Measurements from ENCODE around the gene STMN3.
"Not testable (repeated sequence)": the region's sequence is repeated elsewhere in the genome, so short reads cannot be mapped to it uniquely, and the experiment has no call there.

The STMN3 gene

DNA sequence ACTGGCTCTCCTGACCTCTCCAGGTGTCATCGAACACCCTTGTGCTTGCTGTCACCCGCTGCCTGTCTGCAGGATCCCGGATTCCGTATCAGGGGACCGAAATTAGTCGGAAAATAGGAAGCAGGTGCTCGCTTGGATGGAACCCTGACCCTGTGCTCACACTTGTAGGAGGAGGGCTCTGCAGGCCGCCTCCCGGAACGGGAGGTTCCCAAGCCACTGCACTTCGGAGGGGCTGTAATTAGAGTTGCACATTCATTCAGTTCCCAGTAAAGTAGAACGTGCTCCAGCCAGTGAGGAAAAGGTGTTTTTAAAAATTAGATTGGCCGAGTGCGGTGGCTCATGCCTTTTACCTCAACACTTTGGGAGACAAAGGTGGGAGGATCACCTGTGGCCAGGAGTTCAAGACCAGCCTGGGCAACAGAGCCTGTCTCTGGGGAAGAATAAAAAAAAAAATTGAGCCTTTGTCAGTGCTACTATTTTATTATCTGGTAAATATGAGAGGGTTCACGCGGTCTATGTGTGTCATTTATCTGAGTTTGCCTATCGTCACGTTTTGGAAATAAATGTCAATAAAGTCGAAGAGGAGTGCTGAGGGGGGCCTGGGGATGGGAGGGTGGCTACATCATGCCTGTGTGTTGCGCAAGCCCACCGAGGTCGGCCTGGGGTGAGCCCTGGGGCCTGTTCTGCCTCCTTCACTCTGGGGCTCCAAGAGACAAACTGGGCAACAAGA is 24.8 kb downstream of the STMN3 start:
- no peak for DNase-seq

DNA sequence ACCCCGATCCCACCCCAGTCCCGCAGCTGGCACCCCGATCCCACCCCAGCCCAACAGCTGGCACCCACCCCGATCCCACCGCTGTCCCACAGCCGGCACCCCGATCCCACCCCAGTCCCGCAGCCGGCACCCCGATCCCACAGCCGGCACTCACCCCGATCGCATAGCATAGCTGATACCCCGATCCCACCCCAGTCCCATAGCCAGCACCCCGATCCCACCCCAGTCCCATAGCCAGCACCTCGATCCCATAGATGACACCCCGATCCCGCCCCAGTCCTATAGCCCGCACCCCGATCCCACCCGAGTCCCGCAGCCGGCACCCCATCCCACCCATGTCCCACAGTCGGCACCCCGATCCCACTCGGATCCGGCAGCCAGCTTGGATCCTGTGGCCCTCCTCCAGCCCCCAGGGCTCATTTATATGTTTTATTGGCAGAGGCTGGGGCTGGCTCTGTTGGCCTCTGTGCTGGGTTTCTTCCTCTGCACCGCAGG is 25.4 kb downstream of the STMN3 start:
- no peak for DNase-seq

- DNase-seq = peak; percentile 62
Measured at GRCh38 chr20:63627129-63627750, 26.0 kb downstream of the STMN3 start.

DNA sequence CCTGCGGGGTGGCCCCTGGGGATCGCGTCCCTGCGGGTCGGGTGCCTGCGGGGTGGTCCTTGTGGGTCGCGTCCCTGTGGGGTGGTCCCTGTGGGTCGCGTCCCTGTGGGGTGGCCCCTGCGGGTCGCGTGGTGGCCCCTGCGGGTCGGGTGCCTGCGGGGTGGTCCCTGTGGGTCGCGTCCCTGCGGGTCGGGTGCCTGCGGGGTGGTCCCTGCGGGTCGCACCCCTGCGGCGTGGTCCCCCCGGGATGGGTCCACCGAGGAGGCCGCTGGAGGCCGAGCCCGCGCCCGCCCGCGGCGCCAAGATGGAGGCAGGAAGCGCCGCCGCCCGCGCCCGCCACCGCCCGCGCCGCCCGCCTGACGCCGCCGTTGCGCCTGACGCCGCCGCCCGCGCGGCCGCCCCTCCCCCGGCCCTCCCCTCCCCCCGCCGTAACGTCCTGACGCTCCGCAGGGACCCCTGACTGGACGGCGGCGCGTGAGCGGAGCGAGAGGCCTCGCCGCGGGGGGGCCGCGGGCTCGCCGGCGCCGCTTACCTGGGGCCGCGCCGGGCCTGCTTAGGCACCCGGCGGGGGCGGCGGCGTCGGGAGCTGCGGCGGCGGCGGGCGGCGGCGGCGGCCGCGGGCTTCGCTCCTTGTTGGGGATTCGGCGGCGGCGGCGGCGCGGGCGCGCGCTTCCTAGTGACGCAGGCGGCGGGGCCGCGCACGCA is 26.6 kb downstream of the STMN3 start, which contains the start of gene GMEB2:
GMEB2 (minus strand) TSS at position 678 of the 705 bp plus-strand sequence. CDS start 7,704 bp downstream, outside the sequence.
- no peak for DNase-seq

- DNase-seq = no peak
Measured at GRCh38 chr20:63625771-63626423, 27.3 kb downstream of the STMN3 start.

- no peak for DNase-seq
Measured at GRCh38 chr20:63624486-63624885, 28.7 kb downstream of the STMN3 start.

GRCh38 chr20:63622732-63623131 is 30.5 kb downstream of the STMN3 start:
- no peak for DNase-seq

DNA sequence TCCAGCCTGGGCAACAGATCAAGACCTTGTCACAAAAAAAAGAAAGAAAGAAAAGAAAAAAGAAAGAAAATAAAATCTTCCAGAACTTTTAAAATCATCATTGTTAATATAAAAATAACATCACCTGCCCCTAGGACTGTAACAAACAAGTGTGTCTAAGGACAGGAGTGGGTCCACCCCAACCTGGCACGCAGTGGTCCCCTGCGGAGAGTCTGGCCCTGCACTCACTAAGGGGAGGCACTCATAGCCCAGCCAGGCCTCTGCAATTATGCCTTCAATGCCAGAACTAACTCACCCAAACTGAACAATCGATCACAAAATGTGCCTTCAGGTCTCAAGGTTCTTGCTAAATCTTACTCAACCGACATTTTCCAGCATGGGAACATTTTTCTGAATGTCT is 31.1 kb downstream of the STMN3 start:
- DNase-seq = no peak

DNA sequence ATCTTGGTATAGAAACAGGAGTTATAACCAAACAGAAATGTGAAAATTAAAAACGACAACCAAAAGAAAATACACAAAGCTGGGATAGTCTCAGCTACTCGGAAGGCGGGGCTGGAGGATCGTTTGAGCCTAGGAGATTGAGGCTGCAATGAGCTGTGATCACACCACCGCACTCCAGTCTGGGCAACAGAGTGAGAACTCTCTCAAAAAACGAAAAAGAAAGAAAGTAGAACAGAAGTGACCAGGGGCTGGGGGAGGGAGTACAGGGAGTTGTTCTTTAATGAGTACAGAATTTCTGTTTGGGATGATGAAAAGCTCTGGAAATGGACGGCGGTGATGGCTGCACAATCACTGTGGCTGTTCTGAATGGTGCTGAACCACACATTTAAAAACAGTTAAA is 32.2 kb downstream of the STMN3 start:
- no peak for DNase-seq

- no peak for DNase-seq
Measured at GRCh38 chr20:63619505-63619904, 33.7 kb downstream of the STMN3 start.

GRCh38 chr20:63619086-63619485 is 34.1 kb downstream of the STMN3 start:
- DNase-seq = no peak

GRCh38 chr20:63618291-63618980 is 34.8 kb downstream of the STMN3 start:
- no peak for DNase-seq

DNA sequence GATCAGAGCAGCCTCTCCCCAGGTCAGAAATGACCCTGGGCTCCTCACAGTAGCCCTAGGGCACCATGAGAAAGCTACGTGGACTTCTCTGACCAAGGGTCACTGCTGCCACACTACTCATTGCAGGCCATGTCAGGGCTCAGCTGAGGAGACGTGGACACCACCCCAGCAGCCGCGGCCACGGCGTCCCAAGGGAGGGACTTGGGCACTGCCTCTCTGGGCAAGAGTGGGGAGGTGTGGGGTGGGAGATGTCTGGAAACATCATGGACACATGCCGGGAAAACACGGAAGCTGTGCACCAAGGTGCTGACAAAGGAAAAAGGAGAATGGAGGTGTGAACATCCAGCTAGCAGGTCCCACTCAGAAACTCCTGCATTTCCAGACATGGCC is 35.4 kb downstream of the STMN3 start:
- no peak for DNase-seq

DNA sequence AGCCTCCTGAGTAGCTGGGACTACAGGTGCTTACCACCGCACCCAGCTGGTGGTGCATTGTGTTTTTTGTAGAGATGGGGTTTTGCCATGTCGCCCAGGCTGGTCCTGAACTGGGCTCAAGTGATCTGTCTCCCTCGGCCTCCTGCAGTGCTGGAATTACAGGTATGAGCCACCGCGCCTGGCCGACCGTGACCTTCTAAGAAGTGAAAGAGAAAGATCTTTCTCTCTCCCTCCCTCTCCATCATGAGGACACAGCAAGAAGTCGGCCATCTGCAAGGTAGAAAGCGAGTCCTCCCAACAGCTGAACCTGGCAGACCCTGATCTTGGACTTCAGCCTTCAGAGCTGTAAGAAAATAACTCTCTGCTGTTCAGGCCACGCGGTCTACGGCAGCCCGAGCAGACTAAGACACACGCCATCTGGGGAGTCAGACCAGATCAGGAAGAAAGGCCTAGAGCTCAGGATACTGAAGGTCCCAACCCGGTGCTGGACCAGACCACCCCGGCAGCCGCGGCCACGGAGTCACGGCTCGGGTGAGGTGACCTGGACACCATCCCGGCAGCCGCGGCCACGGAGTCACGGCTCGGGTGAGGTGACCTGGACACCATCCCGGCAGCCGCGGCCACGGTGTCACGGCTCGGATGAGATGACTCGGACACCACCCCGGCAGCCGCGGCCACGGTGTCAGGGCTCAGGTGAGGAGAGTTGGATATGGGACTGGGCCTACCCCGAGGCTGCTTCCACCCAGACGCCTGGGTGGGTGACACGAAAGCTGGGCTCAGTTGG is 35.9 kb downstream of the STMN3 start:
- DNase-seq = no peak

- DNase-seq = not testable (repeated sequence)
Measured at GRCh38 chr20:63613863-63614594, 39.2 kb downstream of the STMN3 start.

- no peak for DNase-seq
Measured at GRCh38 chr20:63612276-63612931, 40.8 kb downstream of the STMN3 start.

GRCh38 chr20:63611646-63612045 is 41.6 kb downstream of the STMN3 start:
- no peak for DNase-seq

GRCh38 chr20:63610581-63611435 is 42.4 kb downstream of the STMN3 start:
- DNase-seq = no peak

GRCh38 chr20:63606686-63607085 is 46.5 kb downstream of the STMN3 start:
- DNase-seq = no peak

DNA sequence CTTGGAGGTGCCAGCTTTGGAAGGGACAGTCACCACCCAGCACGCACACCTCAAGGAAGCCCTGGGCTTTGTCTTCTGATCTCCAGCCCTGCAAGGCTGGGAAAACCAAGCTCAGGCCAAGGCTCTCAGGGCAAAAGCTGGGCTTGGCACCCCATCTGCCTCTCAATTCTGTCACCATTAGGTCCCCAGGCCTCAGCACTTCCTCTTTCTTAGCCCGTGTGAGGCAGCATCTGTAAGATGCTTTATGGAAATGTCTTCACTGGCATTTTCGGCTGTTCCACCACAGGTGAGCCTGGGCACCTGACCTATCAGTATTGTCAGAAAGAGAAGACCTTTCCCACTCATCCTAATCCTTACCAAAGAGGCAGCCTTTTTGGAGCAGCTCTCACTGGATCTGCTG is 50.9 kb downstream of the STMN3 start:
- no peak for DNase-seq

All from NCI-H1436 treated with DMSO at 0.1 percent for 48 hours (cell line).